ENCODE results near the gene BAAT.

DNA sequence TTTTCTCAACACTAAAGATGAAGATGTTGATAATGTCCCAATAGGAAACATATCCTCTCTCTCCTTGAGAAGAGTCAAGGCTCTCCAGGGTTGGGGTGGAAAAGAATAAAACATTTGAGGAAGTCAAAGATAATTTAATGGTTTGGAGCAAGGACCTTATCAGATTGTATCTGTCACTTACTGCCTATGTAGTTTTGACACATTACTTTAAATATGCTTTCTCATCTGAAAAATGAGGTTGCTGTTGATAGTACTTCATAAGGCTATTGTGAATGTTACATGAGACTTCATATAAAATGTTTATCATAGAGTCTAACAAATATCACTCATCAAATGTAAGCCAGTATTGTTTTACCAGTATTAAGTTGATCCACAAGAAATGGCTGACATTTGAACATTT lies 48.7 kb downstream of the BAAT start:
- TF ChIP-seq, protein P1, sequence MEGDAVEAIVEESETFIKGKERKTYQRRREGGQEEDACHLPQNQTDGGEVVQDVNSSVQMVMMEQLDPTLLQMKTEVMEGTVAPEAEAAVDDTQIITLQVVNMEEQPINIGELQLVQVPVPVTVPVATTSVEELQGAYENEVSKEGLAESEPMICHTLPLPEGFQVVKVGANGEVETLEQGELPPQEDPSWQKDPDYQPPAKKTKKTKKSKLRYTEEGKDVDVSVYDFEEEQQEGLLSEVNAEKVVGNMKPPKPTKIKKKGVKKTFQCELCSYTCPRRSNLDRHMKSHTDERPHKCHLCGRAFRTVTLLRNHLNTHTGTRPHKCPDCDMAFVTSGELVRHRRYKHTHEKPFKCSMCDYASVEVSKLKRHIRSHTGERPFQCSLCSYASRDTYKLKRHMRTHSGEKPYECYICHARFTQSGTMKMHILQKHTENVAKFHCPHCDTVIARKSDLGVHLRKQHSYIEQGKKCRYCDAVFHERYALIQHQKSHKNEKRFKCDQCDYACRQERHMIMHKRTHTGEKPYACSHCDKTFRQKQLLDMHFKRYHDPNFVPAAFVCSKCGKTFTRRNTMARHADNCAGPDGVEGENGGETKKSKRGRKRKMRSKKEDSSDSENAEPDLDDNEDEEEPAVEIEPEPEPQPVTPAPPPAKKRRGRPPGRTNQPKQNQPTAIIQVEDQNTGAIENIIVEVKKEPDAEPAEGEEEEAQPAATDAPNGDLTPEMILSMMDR (IDR thresholded peaks at IDR 0.05; ENCODE audit: insufficient read depth, low read depth, low read length) = no peak
- TF ChIP-seq EZH2 (IDR thresholded peaks at IDR 0.05; ENCODE audit: insufficient read depth, low read length) = no peak

All from astrocyte (in vitro differentiated cells and primary cell).